HepG2 (cell line): ENCODE data around the gene UGGT1. TPM values are rescaled to one million over a fixed set of nuclear protein-coding genes. Genes with fewer than 3 reads are reported as not detected.

Experiments used
- ATAC-seq: fragments of 200-7000 bp; cut with Tn5 transposase; 3 replicates; pipeline ENCODE4 v1.9.1; 2020; ENCODE audit warnings: mild to moderate bottlenecking, moderate library complexity
- BruUV-seq: library from RNA; stranded (reverse); fragments of 400-500 nt; replicated peaks from 2 replicates; lab custom pipeline; 2021; lab: Mats Ljungman, UMichigan
- CTCF ChIA-PET: fragments of 300-600 bp; formaldehyde crosslinking; extraction: SDS; loops from one replicate; lab custom pipeline; 2021; ENCODE audit warnings: low total read pairs, inconsistent platforms, low intra/inter-chr PET ratio; lab: Yijun Ruan, JAX
- POLR2A ChIA-PET: fragments of 350-600 bp; sonication (Branson Sonifier 250); formaldehyde crosslinking; loops from one replicate; lab custom pipeline; 2020; ENCODE audit warnings: antibody characterized with exemption, inconsistent platforms; lab: Yijun Ruan, JAX
- DNase-seq: peaks from one replicate; pipeline ENCODE4 v3.0.0-alpha.2; 2015; ENCODE audit warnings: low spot score
- FAIRE-seq: peaks from 3 replicates; lab custom pipeline; 2011; peaks lifted over from hg19 to GRCh38; lab: Jason Lieb, UNC
- H2AFZ ChIP-seq: one replicate; pipeline ENCODE4 v1.6.1; 2011; ENCODE audit warnings: low read length, inconsistent platforms
- H3K27ac ChIP-seq: fragments of 300-600 bp; 3 replicates; pipeline ENCODE4 v1.8.0; 2011; ENCODE audit warnings: mixed run types, mild to moderate bottlenecking, mixed read lengths, low read length, inconsistent platforms; ENCODE audit not compliant: insufficient read depth; ENCODE audit errors: extremely low read length
- H3K27me3 ChIP-seq, 2 experiments: fragments of 200-600 bp in 1 of 2; 2 replicates in 1 of 2; 3 replicates in 1 of 2; pipeline versions ENCODE4 v1.6.0 to v1.8.0; 2011; ENCODE audit warnings: low read length in 2 of 2, mild to moderate bottlenecking in 2 of 2, moderate library complexity in 2 of 2, inconsistent platforms in 1 of 2; ENCODE audit not compliant: insufficient read depth in 2 of 2, control insufficient read depth in 1 of 2
- H3K36me3 ChIP-seq, 2 experiments: fragments of 200-600 bp in 1 of 2; replicated peaks in 1 of 2; 2 replicates in 1 of 2; 3 replicates in 1 of 2; pipeline versions ENCODE4 v1.5.1 to v1.8.0; 2011; ENCODE audit warnings: low read length in 2 of 2, inconsistent platforms in 1 of 2; ENCODE audit not compliant: insufficient read depth in 2 of 2, control insufficient read depth in 1 of 2
- H3K4me1 ChIP-seq: 2 replicates; pipeline ENCODE4 v1.5.1; 2012; ENCODE audit warnings: low read length, inconsistent platforms; ENCODE audit not compliant: insufficient read depth
- H3K4me2 ChIP-seq: 2 replicates; pipeline ENCODE4 v1.6.0; 2011; ENCODE audit warnings: low read depth, low read length, inconsistent platforms
- H3K4me3 ChIP-seq, 3 experiments: fragments of 200-600 bp in 1 of 3; sonication (generic), shearing (Covaris generic) in 1 of 3; replicated peaks in 1 of 3; 2 replicates each; pipeline ENCODE4 v1.5.1; 2011 to 2016; ENCODE audit warnings: low read length in 3 of 3, inconsistent platforms in 2 of 3, low read depth in 2 of 3, mild to moderate bottlenecking in 2 of 3, control low read depth in 1 of 3, mixed read lengths in 1 of 3; ENCODE audit not compliant: insufficient read depth in 1 of 3
- H3K79me2 ChIP-seq: one replicate; pipeline ENCODE4 v1.6.1; 2011; ENCODE audit warnings: low read length, inconsistent platforms; ENCODE audit not compliant: insufficient read depth
- H3K9ac ChIP-seq: 2 replicates; pipeline ENCODE4 v1.6.0; 2011; ENCODE audit warnings: mild to moderate bottlenecking, low read depth, low read length, inconsistent platforms; ENCODE audit not compliant: insufficient read depth
- H3K9me3 ChIP-seq: 2 replicates; pipeline ENCODE4 v1.5.1; 2012; ENCODE audit warnings: mild to moderate bottlenecking, low read length
- H4K20me1 ChIP-seq: 2 replicates; pipeline ENCODE4 v1.6.0; 2011; ENCODE audit warnings: inconsistent platforms, mild to moderate bottlenecking, low read length, moderate library complexity; ENCODE audit not compliant: insufficient read depth
- CREM ChIP-seq, 2 experiments: sonication (generic) in 1 of 2; formaldehyde crosslinking in 1 of 2; IDR thresholded peaks; 2 replicates each; pipeline versions ENCODE4 v1.4.0 to v1.6.1; 2016 to 2020; ENCODE audit warnings: antibody characterized with exemption in 1 of 2, mild to moderate bottlenecking in 1 of 2, missing genetic modification reagents in 1 of 2
- JUNB ChIP-seq: sonication (generic); formaldehyde crosslinking; IDR thresholded peaks from 2 replicates; pipeline ENCODE4 v1.8.0; 2022; ENCODE audit warnings: missing genetic modification reagents, mild to moderate bottlenecking, borderline replicate concordance
- RBFOX2 ChIP-seq: fragments of 200-400 bp; formaldehyde crosslinking; IDR thresholded peaks from 2 replicates; pipeline ENCODE4 v1.6.1; 2017; ENCODE audit warnings: low read depth, mild to moderate bottlenecking, low read length
- TCF7L2 ChIP-seq: IDR thresholded peaks from 2 replicates; pipeline ENCODE4 v1.6.1; 2011; ENCODE audit warnings: mild to moderate bottlenecking, low read depth, low read length, moderate library complexity
- U2AF2 ChIP-seq: fragments of 200-400 bp; formaldehyde crosslinking; IDR thresholded peaks from 2 replicates; pipeline ENCODE4 v1.6.1; 2017; ENCODE audit warnings: low read depth, mild to moderate bottlenecking, low read length
- ZNF121 ChIP-seq: sonication (generic); formaldehyde crosslinking; IDR thresholded peaks from 2 replicates; pipeline ENCODE4 v1.5.0; 2020; ENCODE audit warnings: mild to moderate bottlenecking, missing genetic modification reagents
- ZNF367 ChIP-seq: sonication (generic); formaldehyde crosslinking; IDR thresholded peaks from 2 replicates; pipeline ENCODE4 v1.4.0; 2020; ENCODE audit warnings: missing genetic modification reagents, borderline replicate concordance
- ZNF747 ChIP-seq: sonication (generic); formaldehyde crosslinking; IDR thresholded peaks from 2 replicates; pipeline ENCODE4 v1.8.1; 2023; ENCODE audit warnings: missing genetic modification reagents, mild to moderate bottlenecking, borderline replicate concordance
- ZNF770 ChIP-seq: sonication (generic); formaldehyde crosslinking; IDR thresholded peaks from 2 replicates; pipeline ENCODE4 v1.5.0; 2020; ENCODE audit warnings: mild to moderate bottlenecking, missing genetic modification reagents
- WGBS: methylation state at CpG from one replicate; pipeline ENCODE4 v1.1.6; 2017; ENCODE audit warnings: low lambda C conversion rate; 5-methylcytosine and 5-hydroxymethylcytosine counted together
- in situ Hi-C: cut with HindIII; loops from 2 replicates; pipeline ENCODE4 v1.10.0; 2017; ENCODE audit warnings: low pct_unique_long_range_greater_than_20kb; ENCODE audit not compliant: extremely low pct_ligation_motif_present
- intact Hi-C: fragments of 100-400 bp; cut with micrococcal nuclease; formaldehyde crosslinking; loops from one replicate; pipeline ENCODE4 v1.10.0; 2022; ENCODE audit not compliant: unreplicated experiment
- polyA plus RNA-seq, 8 experiments: library from polyadenylated mRNA; depleted of rRNA in 3 of 8; stranded (reverse) in 7 of 8; unstranded in 1 of 8; fragments of >200 nt; fragmentation: Illumina TruSeq in 4 of 8; extraction: Trizol in 4 of 8; gene quantifications; 2 replicates each; pipeline versions ENCODE4 v1.2.1 to v1.2.3, GENCODE V29; 2011 to 2016; ENCODE audit warnings: low read depth in 4 of 8, missing spikeins in 1 of 8, mixed read lengths in 1 of 8; ENCODE audit not compliant: insufficient read depth in 1 of 8
- total RNA-seq, 5 experiments: library from RNA; depleted of rRNA; stranded (reverse); fragments of >200 nt; fragmentation: Illumina TruSeq; extraction: Trizol; gene quantifications; 2 replicates each; pipeline ENCODE4 v1.2.3, GENCODE V29; 2016; ENCODE audit warnings: low read depth in 1 of 5

UGGT1 gene
- total and polyA plus RNA-seq, 2 of the 13 experiments (the other 11 are each of a cell fraction or from before 2014, with no cell fraction given): 35.8 to 83.2 TPM

GRCh38 chr2:128092656-128093055 is 1.7 kb downstream of the UGGT1 start:
- ATAC-seq (no peak), FAIRE-seq (no peak), DNase-seq (no peak)
- Histone ChIP-seq H4K20me1 (no peaks in the 10 kb centered on the region), H3K36me3 (peaks cover 3 to 14% of the 10 kb centered on the region in 2 experiments), H3K4me2 (peak overlapping the region; percentile 89), H2AFZ (no peak overlapping the region), H3K4me3 (peak overlapping the region in 2 of 3 experiments; percentile 44 to 93; a peak in 5 of 6 replicates), H3K4me1 (peaks cover 49% of the 10 kb centered on the region), H3K27ac (no peak overlapping the region), H3K9ac (peak overlapping the region; percentile 92; the same call in 1 of the 2 replicates), H3K27me3 (no peaks in the 10 kb centered on the region; a peak in 1 of 5 replicates), H3K9me3 (no peaks in the 10 kb centered on the region), H3K79me2 (peaks cover 56% of the 10 kb centered on the region)
- CTCF ChIA-PET: no interaction called here
- in situ Hi-C loops: no loop called here
- 0 out of 2 replicates have a peak, but pooled peaks have one; percentile 26 for TF ChIP-seq RBFOX2
- TF ChIP-seq TCF7L2: no peak
- peak; percentile 32; the same call in 1 of the 2 replicates for TF ChIP-seq ZNF121 (CRISPR knock-in tag)
- peak; percentile 95 for TF ChIP-seq ZNF770 (CRISPR knock-in tag)
- no peak for TF ChIP-seq JUNB (CRISPR knock-in tag)
- no TSS peak for BruUV-seq
- 71% methylated on average over 3 of the region's 3 CpGs for WGBS
- POLR2A ChIA-PET: interaction anchor here (2.0 kb wide), 1 partner anchor 77 kb away, joined by 5 read pairs; no protein-coding TSS in a partner anchor
- intact Hi-C loops: loop anchor here (5.0 kb wide), 1 partner anchor 140 kb away; no protein-coding TSS in a partner anchor

GRCh38 chr2:128093762-128094161 is 2.8 kb downstream of the UGGT1 start:
- H3K36me3 ChIP-seq: peaks cover 8 to 25% of the 10 kb centered on the region in 2 experiments
- DNase-seq: no peak
- intact Hi-C loops: loop anchor here (5.0 kb wide), 1 partner anchor 139 kb away; no protein-coding TSS in a partner anchor
- H3K79me2 ChIP-seq: peaks cover 56% of the 10 kb centered on the region
- WGBS: 85% methylated on average over 5 of the region's 5 CpGs
- no peak for TF ChIP-seq U2AF2
- no peak for TF ChIP-seq ZNF367 (CRISPR knock-in tag)
- TF ChIP-seq ZNF747 (CRISPR knock-in tag): no peak
- no peak for TF ChIP-seq CREM (IDR thresholded peaks at IDR 0.05)
- no peak for TF ChIP-seq CREM (CRISPR knock-in tag; IDR thresholded peaks at IDR 0.05)
- TF ChIP-seq, all 625 proteins: peak for 0
- Histone ChIP-seq H3K9me3 (no peaks in the 10 kb centered on the region), H4K20me1 (no peaks in the 10 kb centered on the region), H3K4me2 (peak overlapping the region; percentile 89), H3K27me3 (no peaks in the 10 kb centered on the region; a peak in 1 of 5 replicates), H3K4me3 (no peak overlapping the region), H3K27ac (no peak overlapping the region), H3K4me1 (peaks cover 49% of the 10 kb centered on the region), H3K9ac (peak overlapping the region; percentile 92; the same call in 1 of the 2 replicates), H2AFZ (no peak overlapping the region)
- ATAC-seq (no peak), FAIRE-seq (no peak)
- in situ Hi-C loops: no loop called here
- POLR2A ChIA-PET: no interaction called here
- CTCF ChIA-PET: no interaction called here
- BruUV-seq: no TSS peak
